Measurements from ENCODE around the gene REC114. TPM values are rescaled to one million over a fixed set of nuclear protein-coding genes. Genes with fewer than 3 reads are reported as not detected.

The REC114 gene
- total and polyA plus RNA-seq, 12 donors: 0.28 to 0.62 (median 0.44) TPM; not detected in 8

- no peak for TF ChIP-seq CTCF (IDR thresholded peaks at IDR 0.05)
- Histone ChIP-seq H3K36me3 (peaks cover 0 to 98% (median 48%) of the 10 kb centered on the region in 9 donors), H3K27me3 (no peaks in the 10 kb centered on the region), H3K4me1 (peaks cover 0 to 14% (median 0%) of the 10 kb centered on the region in 9 donors), H3K4me3 (no peak overlapping the region), H3K9me3 (no peaks in the 10 kb centered on the region), H3K27ac (no peak overlapping the region)
- ATAC-seq (no peak), DNase-seq (no peak)
- intact Hi-C loops (cut with DNase I): no loop called here
- WGBS, 2 donors: 95% methylated on average over 3 of the region's 3 CpGs
Observed at GRCh38 chr15:73583544-73583943, 140.6 kb downstream of the REC114 start.

- ATAC-seq (no peak), DNase-seq (no peak)
- Histone ChIP-seq H3K4me3 (no peak overlapping the region), H3K27ac (no peak overlapping the region), H3K4me1 (peaks cover 0 to 14% (median 0%) of the 10 kb centered on the region in 9 donors), H3K27me3 (no peaks in the 10 kb centered on the region), H3K9me3 (no peaks in the 10 kb centered on the region), H3K36me3 (peaks cover 0 to 99% (median 52%) of the 10 kb centered on the region in 9 donors)
- intact Hi-C loops (cut with DNase I): no loop called here
- TF ChIP-seq CTCF (IDR thresholded peaks at IDR 0.05): no peak
- 55 to 58% methylated on average over 5 of the region's 5 CpGs for WGBS, 2 donors
Observed at GRCh38 chr15:73584699-73585420, 141.9 kb downstream of the REC114 start.

GRCh38 chr15:73585871-73586654, 143.1 kb downstream of the REC114 start:
- Histone ChIP-seq H3K36me3 (peaks cover 0 to 100% (median 52%) of the 10 kb centered on the region in 9 donors), H3K27ac (no peak overlapping the region), H3K4me1 (peaks cover 0 to 14% (median 0%) of the 10 kb centered on the region in 9 donors), H3K27me3 (no peaks in the 10 kb centered on the region), H3K4me3 (no peak overlapping the region), H3K9me3 (no peaks in the 10 kb centered on the region)
- DNase-seq (no peak), ATAC-seq (no peak)
- TF ChIP-seq CTCF (IDR thresholded peaks at IDR 0.05): no peak
- intact Hi-C loops (cut with DNase I): no loop called here
- WGBS, 2 donors: 84 to 88% methylated on average over 5 of the region's 5 CpGs

- 94 to 98% methylated on average over 1 of the region's 1 CpG for WGBS, 2 donors
- Histone ChIP-seq H3K27me3 (no peaks in the 10 kb centered on the region), H3K4me1 (peaks cover 5 to 31% (median 20%) of the 10 kb centered on the region in 9 donors), H3K4me3 (no peak overlapping the region), H3K36me3 (peaks cover 0 to 78% (median 41%) of the 10 kb centered on the region in 9 donors), H3K27ac (no peak overlapping the region), H3K9me3 (no peaks in the 10 kb centered on the region)
- TF ChIP-seq CTCF (IDR thresholded peaks at IDR 0.05): no peak
- DNase-seq (no peak), ATAC-seq (no peak)
- intact Hi-C loops (cut with DNase I): loop anchor here in 1 of 10 donors (5.0 kb wide), 1 partner anchor 43 kb away; the partner anchor contains the start of gene NPTN
Observed at GRCh38 chr15:73589766-73590165, 146.8 kb downstream of the REC114 start.
